ENCODE results near the gene HSCB.
A peak's percentile ranks its signal among the peaks of the same experiment; 100 is the strongest.
"Not testable (repeated sequence)": the region's sequence is repeated elsewhere in the genome, so short reads cannot be mapped to it uniquely, and the experiment has no call there.

Gene HSCB

GRCh38 chr22:28741785-28742561 lies at the start of gene HSCB, which contains the start of gene CHEK2:
HSCB (plus strand) TSS chr22:28742039; CDS start chr22:28742096, 57 bp downstream.
CHEK2 (minus strand) TSS chr22:28741820; CDS start chr22:28734721, 7,099 bp downstream.
- H3K9me3 ChIP-seq (ENCODE audit: control insufficient read depth, insufficient read depth, low read length): no peaks in the 10 kb centered on the region
- H3K9ac ChIP-seq (ENCODE audit: low read depth, low read length): peak within 1 kb of the TSS; percentile 87

GRCh38 chr22:28693041-28693760 lies 48.6 kb upstream of the HSCB start:
- H3K36me3 ChIP-seq (ENCODE audit: insufficient read depth, low read length); H3K9ac ChIP-seq (ENCODE audit: low read depth, low read length); H3K4me1 ChIP-seq (ENCODE audit: insufficient read depth, low read length); H3K9me3 ChIP-seq (ENCODE audit: control insufficient read depth, insufficient read depth, low read length): not testable (repeated sequence)

More at GRCh38 chr22:28741785-28742561, at the start of gene HSCB, which contains the start of gene CHEK2:
- H3K36me3 ChIP-seq (ENCODE audit: insufficient read depth, low read length): peaks cover 12% of the 10 kb centered on the region
- peaks cover 10% of the 10 kb centered on the region for H3K4me1 ChIP-seq (ENCODE audit: insufficient read depth, low read length)

- H3K36me3 ChIP-seq (ENCODE audit: insufficient read depth, low read length): peaks cover 4% of the 10 kb centered on the region
- no peak overlapping the region for H3K9ac ChIP-seq (ENCODE audit: low read depth, low read length)
- H3K9me3 ChIP-seq (ENCODE audit: control insufficient read depth, insufficient read depth, low read length): no peaks in the 10 kb centered on the region
- no peaks in the 10 kb centered on the region for H3K4me1 ChIP-seq (ENCODE audit: insufficient read depth, low read length)
These were observed 38.9 kb upstream of the HSCB start for GRCh38 chr22:28702891-28703290.

- H3K36me3 ChIP-seq (ENCODE audit: insufficient read depth, low read length): peaks cover 4% of the 10 kb centered on the region
These were observed 38.4 kb upstream of the HSCB start for GRCh38 chr22:28703436-28703835.

GRCh38 chr22:28706845-28707244 lies 35.0 kb upstream of the HSCB start:
- Histone ChIP-seq H3K9ac (ENCODE audit: low read depth, low read length) (no peak overlapping the region), H3K9me3 (ENCODE audit: control insufficient read depth, insufficient read depth, low read length) (no peaks in the 10 kb centered on the region)

More at GRCh38 chr22:28703436-28703835, 38.4 kb upstream of the HSCB start:
- H3K9me3 ChIP-seq (ENCODE audit: control insufficient read depth, insufficient read depth, low read length): no peaks in the 10 kb centered on the region
- H3K9ac ChIP-seq (ENCODE audit: low read depth, low read length): no peak overlapping the region
- H3K4me1 ChIP-seq (ENCODE audit: insufficient read depth, low read length): no peaks in the 10 kb centered on the region

GRCh38 chr22:28710107-28710506 lies 31.7 kb upstream of the HSCB start:
- Histone ChIP-seq H3K36me3 (ENCODE audit: insufficient read depth, low read length) (peaks cover 6% of the 10 kb centered on the region; the same call in 1 of the 2 replicates), H3K9me3 (ENCODE audit: control insufficient read depth, insufficient read depth, low read length) (no peaks in the 10 kb centered on the region), H3K4me1 (ENCODE audit: insufficient read depth, low read length) (peaks cover 6% of the 10 kb centered on the region), H3K9ac (ENCODE audit: low read depth, low read length) (no peak overlapping the region)

More at GRCh38 chr22:28706845-28707244, 35.0 kb upstream of the HSCB start:
- Histone ChIP-seq H3K4me1 (ENCODE audit: insufficient read depth, low read length) (peaks cover 2% of the 10 kb centered on the region), H3K36me3 (ENCODE audit: insufficient read depth, low read length) (peaks cover 10% of the 10 kb centered on the region; the same call in 1 of the 2 replicates)

- H3K36me3 ChIP-seq (ENCODE audit: insufficient read depth, low read length): peaks cover 6% of the 10 kb centered on the region; the same call in 1 of the 2 replicates
- no peak overlapping the region for H3K9ac ChIP-seq (ENCODE audit: low read depth, low read length)
- peaks cover 6% of the 10 kb centered on the region for H3K4me1 ChIP-seq (ENCODE audit: insufficient read depth, low read length)
- H3K9me3 ChIP-seq (ENCODE audit: control insufficient read depth, insufficient read depth, low read length): no peaks in the 10 kb centered on the region
These were observed 31.2 kb upstream of the HSCB start for GRCh38 chr22:28710576-28711191.

GRCh38 chr22:28711341-28711740 lies 30.5 kb upstream of the HSCB start:
- no peak overlapping the region for H3K9ac ChIP-seq (ENCODE audit: low read depth, low read length)

GRCh38 chr22:28711820-28712777 lies 29.7 kb upstream of the HSCB start:
- Histone ChIP-seq H3K36me3 (ENCODE audit: insufficient read depth, low read length) (peaks cover 6% of the 10 kb centered on the region; the same call in 1 of the 2 replicates), H3K9me3 (ENCODE audit: control insufficient read depth, insufficient read depth, low read length) (no peaks in the 10 kb centered on the region), H3K9ac (ENCODE audit: low read depth, low read length) (no peak overlapping the region), H3K4me1 (ENCODE audit: insufficient read depth, low read length) (peaks cover 6% of the 10 kb centered on the region)

More at GRCh38 chr22:28711341-28711740, 30.5 kb upstream of the HSCB start:
- Histone ChIP-seq H3K9me3 (ENCODE audit: control insufficient read depth, insufficient read depth, low read length) (no peaks in the 10 kb centered on the region), H3K4me1 (ENCODE audit: insufficient read depth, low read length) (peaks cover 6% of the 10 kb centered on the region), H3K36me3 (ENCODE audit: insufficient read depth, low read length) (peaks cover 6% of the 10 kb centered on the region; the same call in 1 of the 2 replicates)

GRCh38 chr22:28714043-28714628 lies 27.7 kb upstream of the HSCB start:
- no peak overlapping the region for H3K9ac ChIP-seq (ENCODE audit: low read depth, low read length)
- H3K36me3 ChIP-seq (ENCODE audit: insufficient read depth, low read length): peaks cover 6% of the 10 kb centered on the region; the same call in 1 of the 2 replicates
- no peaks in the 10 kb centered on the region for H3K9me3 ChIP-seq (ENCODE audit: control insufficient read depth, insufficient read depth, low read length)
- peaks cover 6% of the 10 kb centered on the region for H3K4me1 ChIP-seq (ENCODE audit: insufficient read depth, low read length)

- Histone ChIP-seq H3K9me3 (ENCODE audit: control insufficient read depth, insufficient read depth, low read length) (no peaks in the 10 kb centered on the region), H3K9ac (ENCODE audit: low read depth, low read length) (no peak overlapping the region), H3K4me1 (ENCODE audit: insufficient read depth, low read length) (peaks cover 6% of the 10 kb centered on the region), H3K36me3 (ENCODE audit: insufficient read depth, low read length) (peaks cover 4% of the 10 kb centered on the region; the same call in 1 of the 2 replicates)
These were observed 26.2 kb upstream of the HSCB start for GRCh38 chr22:28715611-28716010.

- Histone ChIP-seq H3K4me1 (ENCODE audit: insufficient read depth, low read length) (peaks cover 6% of the 10 kb centered on the region), H3K9ac (ENCODE audit: low read depth, low read length) (no peak overlapping the region), H3K9me3 (ENCODE audit: control insufficient read depth, insufficient read depth, low read length) (no peaks in the 10 kb centered on the region), H3K36me3 (ENCODE audit: insufficient read depth, low read length) (no peaks in the 10 kb centered on the region; the same call in 1 of the 2 replicates)
These were observed 25.2 kb upstream of the HSCB start for GRCh38 chr22:28716686-28717085.

- Histone ChIP-seq H3K9ac (ENCODE audit: low read depth, low read length) (no peak overlapping the region), H3K4me1 (ENCODE audit: insufficient read depth, low read length) (no peaks in the 10 kb centered on the region), H3K36me3 (ENCODE audit: insufficient read depth, low read length) (no peaks in the 10 kb centered on the region; the same call in 1 of the 2 replicates), H3K9me3 (ENCODE audit: control insufficient read depth, insufficient read depth, low read length) (no peaks in the 10 kb centered on the region)
These were observed 23.8 kb upstream of the HSCB start for GRCh38 chr22:28718044-28718443.

Data from ES-I3 (cell line).